Lower lobe of right lung (tissue), 2 donors: ENCODE data around the gene ANKRD44. TPM values are rescaled to one million over a fixed set of nuclear protein-coding genes. Genes with fewer than 3 reads are reported as not detected.

Source experiments
- ATAC-seq, 2 donors: fragments of 200-7000 bp; cut with Tn5 transposase; one replicate each; pipeline ENCODE4 v1.9.1; 2020 to 2022; ENCODE audit warnings: mild to moderate bottlenecking in 2 of 2, moderate library complexity in 2 of 2
- DNase-seq: peaks from one replicate; pipeline ENCODE4 v3.0.0-alpha.2; 2020
- H3K27ac ChIP-seq: fragments of 200-600 bp; one replicate; pipeline ENCODE4 v1.8.0; 2022
- H3K27me3 ChIP-seq: fragments of 200-600 bp; one replicate; pipeline ENCODE4 v1.8.0; 2022; ENCODE audit warnings: low read depth
- H3K36me3 ChIP-seq: fragments of 200-600 bp; one replicate; pipeline ENCODE4 v1.8.0; 2022; ENCODE audit warnings: mild to moderate bottlenecking
- H3K4me1 ChIP-seq: fragments of 200-600 bp; one replicate; pipeline ENCODE4 v1.8.0; 2022
- H3K4me3 ChIP-seq: fragments of 200-600 bp; one replicate; pipeline ENCODE4 v1.8.0; 2022; ENCODE audit warnings: mild to moderate bottlenecking
- H3K9me3 ChIP-seq: fragments of 200-600 bp; one replicate; pipeline ENCODE4 v1.8.0; 2022
- intact Hi-C: fragments of 100-400 bp; cut with DNase I; formaldehyde crosslinking; loops from one replicate; pipeline ENCODE4 v1.11.0; 2022
- total RNA-seq: library from RNA; stranded (reverse); fragmentation: NEBNext Ultra II Directional; extraction: Animal tissue kit (Norgen Biotek cat#: 25700); gene quantifications from one replicate; pipeline ENCODE4 v1.2.1, GENCODE V29; 2021
- TF ChIP-seq, protein P1 (sequence below): fragments of 200-600 bp; IDR thresholded peaks from one replicate; pipeline ENCODE4 v1.8.0; 2022; ENCODE audit warnings: antibody characterized with exemption, mild to moderate bottlenecking
- donor health status: DM: no; HTN: yes; CAD: no; lungs with severe emphysema.

Gene ANKRD44
- total RNA-seq, 1 donor from 2014 or later: 58.7 TPM

DNA sequence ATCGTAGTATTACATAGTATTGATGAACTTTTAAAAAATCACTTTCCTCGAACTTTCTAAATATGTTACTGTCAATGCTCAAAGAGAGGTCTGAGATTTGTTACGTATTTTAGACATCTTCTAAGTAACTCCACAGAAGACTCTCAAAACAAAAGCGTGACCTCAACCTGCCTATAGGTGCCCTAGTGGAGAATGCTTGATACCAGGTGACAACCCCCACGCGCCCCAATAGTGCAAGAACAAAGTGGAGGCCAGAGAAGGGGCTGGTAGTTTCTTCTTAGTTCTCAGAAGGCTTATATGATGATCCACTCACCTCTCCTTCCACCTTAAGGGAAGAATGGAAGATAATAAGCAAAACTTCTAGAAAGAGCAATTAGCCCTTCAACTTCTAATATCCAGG, 102.6 kb downstream of the ANKRD44 start:
- intact Hi-C loops: no loop called here
- H3K36me3 ChIP-seq: no peaks in the 10 kb centered on the region
- H3K27me3 ChIP-seq: no peaks in the 10 kb centered on the region
- ATAC-seq (no peak), DNase-seq (no peak)
- TF ChIP-seq, protein P1, sequence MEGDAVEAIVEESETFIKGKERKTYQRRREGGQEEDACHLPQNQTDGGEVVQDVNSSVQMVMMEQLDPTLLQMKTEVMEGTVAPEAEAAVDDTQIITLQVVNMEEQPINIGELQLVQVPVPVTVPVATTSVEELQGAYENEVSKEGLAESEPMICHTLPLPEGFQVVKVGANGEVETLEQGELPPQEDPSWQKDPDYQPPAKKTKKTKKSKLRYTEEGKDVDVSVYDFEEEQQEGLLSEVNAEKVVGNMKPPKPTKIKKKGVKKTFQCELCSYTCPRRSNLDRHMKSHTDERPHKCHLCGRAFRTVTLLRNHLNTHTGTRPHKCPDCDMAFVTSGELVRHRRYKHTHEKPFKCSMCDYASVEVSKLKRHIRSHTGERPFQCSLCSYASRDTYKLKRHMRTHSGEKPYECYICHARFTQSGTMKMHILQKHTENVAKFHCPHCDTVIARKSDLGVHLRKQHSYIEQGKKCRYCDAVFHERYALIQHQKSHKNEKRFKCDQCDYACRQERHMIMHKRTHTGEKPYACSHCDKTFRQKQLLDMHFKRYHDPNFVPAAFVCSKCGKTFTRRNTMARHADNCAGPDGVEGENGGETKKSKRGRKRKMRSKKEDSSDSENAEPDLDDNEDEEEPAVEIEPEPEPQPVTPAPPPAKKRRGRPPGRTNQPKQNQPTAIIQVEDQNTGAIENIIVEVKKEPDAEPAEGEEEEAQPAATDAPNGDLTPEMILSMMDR: no peak
- H3K27ac ChIP-seq: peak overlapping the region; percentile 79
- no peak overlapping the region for H3K4me3 ChIP-seq
- no peaks in the 10 kb centered on the region for H3K9me3 ChIP-seq
- H3K4me1 ChIP-seq: peaks cover 79% of the 10 kb centered on the region

DNA sequence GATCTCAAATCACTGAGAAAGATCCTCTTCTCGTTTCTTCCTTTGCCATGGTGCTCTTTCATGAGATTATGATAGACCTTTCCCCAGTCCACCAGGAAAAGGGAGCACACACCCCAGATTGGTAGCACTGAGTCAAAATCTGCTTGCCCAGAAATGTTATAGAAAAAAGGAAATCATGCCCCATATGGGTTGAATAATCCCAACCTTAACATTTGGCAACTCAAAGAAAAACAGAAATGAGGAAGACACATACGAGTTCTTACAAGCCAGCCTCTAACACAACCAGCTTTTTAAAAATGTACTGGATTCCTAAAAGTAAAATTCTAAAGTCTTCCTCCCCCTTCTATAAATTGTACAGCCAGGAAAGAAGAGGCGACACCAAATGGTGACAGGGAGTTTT, 103.0 kb downstream of the ANKRD44 start:
- intact Hi-C loops: no loop called here
- Histone ChIP-seq H3K4me3 (no peak overlapping the region), H3K27me3 (no peaks in the 10 kb centered on the region), H3K36me3 (no peaks in the 10 kb centered on the region), H3K27ac (peak overlapping the region; percentile 79), H3K4me1 (peaks cover 75% of the 10 kb centered on the region), H3K9me3 (no peaks in the 10 kb centered on the region)
- ATAC-seq (no peak), DNase-seq (no peak)
- TF ChIP-seq, protein P1: no peak

DNA sequence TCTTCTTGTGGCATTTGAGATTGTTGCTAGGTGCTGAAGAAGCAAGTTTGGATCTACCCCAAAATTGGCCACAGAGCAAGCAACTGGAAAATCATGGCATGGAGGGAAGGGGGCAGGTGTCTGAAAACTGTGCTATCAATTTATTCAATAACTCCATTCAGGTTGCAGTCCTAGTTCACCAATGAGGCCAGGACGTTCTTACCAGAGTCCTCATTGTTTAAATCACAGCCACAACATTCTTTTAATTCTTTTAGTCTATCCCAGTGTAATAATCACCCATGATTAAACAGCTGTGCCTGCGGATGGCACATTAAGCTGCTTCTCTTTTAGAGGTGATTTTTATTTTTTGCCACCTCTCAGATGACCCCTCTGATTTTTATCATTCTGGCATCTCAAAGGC, 103.5 kb downstream of the ANKRD44 start:
- Histone ChIP-seq H3K27me3 (no peaks in the 10 kb centered on the region), H3K9me3 (no peaks in the 10 kb centered on the region), H3K36me3 (no peaks in the 10 kb centered on the region), H3K4me3 (no peak overlapping the region), H3K4me1 (peaks cover 72% of the 10 kb centered on the region), H3K27ac (peak overlapping the region; percentile 79)
- no peak for ATAC-seq
- TF ChIP-seq, protein P1: no peak
- no peak for DNase-seq
- intact Hi-C loops: no loop called here

DNA sequence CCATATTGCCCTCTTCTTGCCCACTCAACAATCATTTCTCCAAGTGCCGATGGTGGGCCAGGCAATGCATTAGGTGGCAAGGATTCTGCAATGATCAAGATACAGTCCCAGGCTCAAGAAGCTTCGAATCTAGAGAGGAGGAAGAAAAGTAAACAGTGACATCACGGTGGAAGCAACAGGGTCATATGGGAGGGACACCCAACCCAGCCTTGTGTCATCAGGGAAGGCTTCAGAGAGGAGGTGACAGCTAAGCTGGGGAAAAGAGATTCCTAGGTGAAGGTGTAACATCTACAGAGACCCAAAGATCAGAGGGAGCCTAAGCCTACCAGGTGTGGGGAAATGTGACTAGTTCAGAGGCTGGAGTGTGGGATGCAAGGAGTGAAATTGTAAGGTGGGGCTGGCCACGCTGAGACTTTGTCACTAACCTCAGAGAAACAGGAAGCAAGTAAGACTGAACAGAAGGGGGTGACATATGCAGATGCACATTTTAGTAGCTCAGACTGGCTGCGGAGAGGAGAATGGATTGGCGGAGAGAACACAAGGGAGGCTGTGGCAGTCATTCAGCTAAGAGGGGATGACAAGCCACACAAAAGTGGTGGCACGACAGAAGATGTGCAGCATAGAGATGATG, 104.9 kb downstream of the ANKRD44 start:
- peak in 1 of 2 donors; percentile 26 for ATAC-seq
- intact Hi-C loops: no loop called here
- no peaks in the 10 kb centered on the region for H3K36me3 ChIP-seq

DNA sequence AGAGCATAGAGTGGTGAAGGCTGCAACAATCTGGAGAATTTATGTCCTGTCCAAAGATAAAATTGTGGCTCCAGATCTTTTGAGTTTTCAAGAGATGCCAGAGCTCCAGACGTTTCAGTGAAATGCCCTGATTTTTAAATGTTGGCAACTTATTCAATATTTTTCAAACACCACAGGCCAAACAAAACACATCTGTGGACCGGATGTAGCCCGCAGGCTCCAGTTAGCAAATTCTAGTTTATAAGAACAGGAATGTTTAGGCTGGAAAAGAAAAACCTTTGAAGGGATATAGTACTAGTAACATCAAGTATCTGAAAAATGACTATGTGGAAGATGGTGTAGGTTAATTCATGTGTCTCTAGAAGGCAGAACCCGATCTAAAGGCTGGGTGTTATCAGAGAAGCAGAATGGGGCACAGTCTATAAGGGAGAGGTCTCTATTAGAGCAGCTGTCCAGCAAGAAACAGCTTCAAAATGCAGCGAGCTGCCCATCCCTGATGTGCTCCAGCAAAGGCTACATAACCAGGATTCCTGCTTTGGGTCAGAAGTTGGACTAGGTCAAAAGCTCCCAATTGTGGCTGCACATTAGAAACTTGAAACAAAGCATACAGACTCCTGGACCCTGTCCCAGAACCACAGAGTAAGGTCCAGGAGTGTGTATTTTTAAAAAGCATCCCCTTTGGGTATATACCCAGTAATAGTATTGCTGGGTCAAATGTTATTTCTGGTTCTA, 105.9 kb downstream of the ANKRD44 start:
- ATAC-seq (no peak), DNase-seq (no peak)
- H3K27ac ChIP-seq: peak overlapping the region; percentile 79
- H3K4me1 ChIP-seq: peaks cover 78% of the 10 kb centered on the region
- TF ChIP-seq, protein P1: no peak
- no peaks in the 10 kb centered on the region for H3K36me3 ChIP-seq
- H3K9me3 ChIP-seq: no peaks in the 10 kb centered on the region
- intact Hi-C loops: no loop called here
- H3K4me3 ChIP-seq: no peak overlapping the region
- H3K27me3 ChIP-seq: no peaks in the 10 kb centered on the region

More for the DNA sequence above, 104.9 kb downstream of the ANKRD44 start:
- peaks cover 77% of the 10 kb centered on the region for H3K4me1 ChIP-seq
- TF ChIP-seq, protein P1: no peak
- DNase-seq: no peak
- H3K27ac ChIP-seq: peak overlapping the region; percentile 79
- H3K4me3 ChIP-seq: no peak overlapping the region
- no peaks in the 10 kb centered on the region for H3K9me3 ChIP-seq
- H3K27me3 ChIP-seq: no peaks in the 10 kb centered on the region
